ENCODE results near the gene SELENOT.

DNA sequence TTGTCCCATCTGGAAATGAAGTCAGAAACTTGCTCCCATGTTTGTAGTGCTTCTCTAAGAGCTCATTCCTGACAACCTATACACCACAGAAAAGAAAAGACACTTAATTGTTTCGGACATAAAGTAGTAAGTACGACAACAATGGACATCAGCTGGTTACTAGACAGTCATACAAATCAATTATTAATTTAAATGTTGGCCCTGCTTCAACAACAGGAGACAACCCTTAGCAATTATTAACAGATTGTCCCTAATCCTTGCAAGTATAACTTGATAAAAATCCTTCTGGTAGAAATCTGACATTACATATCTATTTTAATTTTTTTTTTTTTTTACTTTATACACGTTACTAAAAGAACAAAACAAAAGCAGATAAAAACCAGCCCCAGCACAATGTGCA lies 70.8 kb downstream of the SELENOT start:
- no peak for TF ChIP-seq CTCF (IDR thresholded peaks at IDR 0.05)
- no peak for TF ChIP-seq POLR2A (IDR thresholded peaks at IDR 0.05)
- TF ChIP-seq EP300 (IDR thresholded peaks at IDR 0.05), result no peak
